NCI-H1436 treated with DMSO at 0.1 percent for 48 hours (cell line): ENCODE measurements around the gene ZNF446.
"Not testable (repeated sequence)": the region's sequence is repeated elsewhere in the genome, so short reads cannot be mapped to it uniquely, and the experiment has no call there.

Experiments used
- DNase-seq: peaks from one replicate; lab custom pipeline; 2025; lab: John Stamatoyannopoulos, UW

ZNF446 gene

DNA sequence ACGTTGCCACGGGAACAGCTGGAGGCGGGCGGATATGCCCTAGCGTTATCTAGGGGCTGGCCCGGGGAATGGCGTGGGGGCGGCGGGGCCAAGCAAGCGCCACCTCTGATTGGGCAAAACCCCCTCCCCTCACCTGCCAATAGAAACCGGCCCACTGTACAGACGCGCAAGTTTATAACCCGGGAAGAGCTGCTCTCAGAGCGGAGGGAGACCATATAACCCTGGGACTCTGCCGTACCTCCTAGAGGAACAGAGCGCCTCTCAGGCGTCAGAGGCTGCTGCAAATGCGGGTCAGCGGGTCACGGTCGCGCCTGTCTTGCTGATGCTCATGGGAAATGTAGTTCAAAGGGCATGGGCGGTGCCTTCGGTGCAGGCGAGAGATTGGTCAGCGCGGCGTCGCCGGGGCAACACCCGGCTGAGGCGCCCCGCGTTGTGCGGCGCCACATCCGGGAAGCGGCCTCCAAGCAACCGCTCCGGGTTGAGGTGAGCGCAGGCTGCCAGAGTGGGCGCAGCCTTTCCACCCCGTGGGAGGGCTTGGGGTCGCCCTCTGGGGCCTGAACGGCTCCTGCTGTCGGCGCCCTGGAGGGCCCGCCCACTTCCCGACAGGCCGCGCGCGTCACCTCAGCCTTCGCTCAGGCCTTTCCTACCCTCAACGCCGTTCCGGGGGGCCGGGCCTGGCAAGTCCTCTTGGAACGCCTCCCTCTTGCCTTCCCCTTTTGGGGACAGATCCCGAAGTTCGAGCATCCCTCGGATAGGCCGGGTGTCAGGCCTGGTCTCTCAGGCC is at the start of gene ZNF446:
Gene ZNF446, plus strand, starts transcription at position 639 of the 784 bp plus-strand sequence. CDS start 867 bp downstream, outside the sequence.
- peak; percentile 75 for DNase-seq

DNA sequence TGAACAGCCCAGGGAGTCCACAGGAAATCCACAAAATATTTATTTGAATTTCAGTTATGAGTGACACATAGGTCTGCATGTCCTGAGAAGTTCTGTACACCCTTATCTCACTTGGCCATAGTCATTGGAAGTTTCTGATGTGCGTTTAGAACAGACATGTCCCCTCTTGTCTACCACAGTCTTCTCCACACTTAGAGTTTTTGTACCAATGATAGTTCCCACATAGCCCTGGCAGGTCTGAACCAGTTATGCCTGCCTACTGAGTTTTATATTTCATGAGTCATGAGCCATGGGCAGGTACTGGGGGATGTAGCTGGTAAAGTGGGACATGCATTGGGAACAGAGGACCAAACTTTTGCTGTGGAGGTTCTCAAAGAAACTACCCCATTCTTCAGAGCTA is 47.5 kb upstream of the ZNF446 start:
- no peak for DNase-seq

DNA sequence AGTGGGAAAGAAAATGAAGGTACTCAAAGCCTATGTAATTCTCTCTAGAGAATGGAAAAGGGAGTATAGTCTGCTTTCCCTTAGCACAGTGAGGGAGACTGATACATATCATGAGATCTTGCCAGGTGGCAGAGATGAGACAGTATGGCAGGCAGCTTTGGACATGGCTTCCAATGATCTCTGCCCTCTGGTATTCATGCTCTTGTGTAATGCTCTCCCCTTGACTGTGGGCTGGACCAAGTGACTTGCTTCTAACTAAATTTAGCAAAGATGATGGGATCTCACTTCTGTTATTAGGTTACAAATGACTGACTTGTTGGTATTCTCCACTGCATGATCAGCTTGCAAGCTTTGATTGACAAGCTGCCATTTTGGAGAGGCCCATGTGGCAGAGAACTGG is 46.4 kb upstream of the ZNF446 start:
- no peak for DNase-seq

DNA sequence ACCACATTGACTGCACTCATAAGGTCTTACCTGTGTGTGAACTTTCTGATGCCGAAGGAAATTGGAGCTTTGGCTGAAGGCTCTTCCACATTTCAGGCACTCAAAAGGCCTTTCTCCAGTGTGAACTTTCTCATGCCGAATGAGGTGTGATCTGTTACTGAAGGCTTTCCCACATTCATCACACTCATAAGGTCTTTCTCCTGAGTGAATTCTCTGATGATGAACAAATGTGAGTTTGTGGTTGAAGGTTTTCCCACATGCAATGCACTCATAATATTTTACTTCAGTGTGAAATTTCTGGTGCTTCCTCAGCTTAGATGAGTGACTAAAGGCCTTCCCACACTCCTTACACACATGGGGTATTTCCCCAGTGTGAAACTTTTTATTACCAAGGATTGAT is 41.9 kb upstream of the ZNF446 start:
- no peak for DNase-seq

DNA sequence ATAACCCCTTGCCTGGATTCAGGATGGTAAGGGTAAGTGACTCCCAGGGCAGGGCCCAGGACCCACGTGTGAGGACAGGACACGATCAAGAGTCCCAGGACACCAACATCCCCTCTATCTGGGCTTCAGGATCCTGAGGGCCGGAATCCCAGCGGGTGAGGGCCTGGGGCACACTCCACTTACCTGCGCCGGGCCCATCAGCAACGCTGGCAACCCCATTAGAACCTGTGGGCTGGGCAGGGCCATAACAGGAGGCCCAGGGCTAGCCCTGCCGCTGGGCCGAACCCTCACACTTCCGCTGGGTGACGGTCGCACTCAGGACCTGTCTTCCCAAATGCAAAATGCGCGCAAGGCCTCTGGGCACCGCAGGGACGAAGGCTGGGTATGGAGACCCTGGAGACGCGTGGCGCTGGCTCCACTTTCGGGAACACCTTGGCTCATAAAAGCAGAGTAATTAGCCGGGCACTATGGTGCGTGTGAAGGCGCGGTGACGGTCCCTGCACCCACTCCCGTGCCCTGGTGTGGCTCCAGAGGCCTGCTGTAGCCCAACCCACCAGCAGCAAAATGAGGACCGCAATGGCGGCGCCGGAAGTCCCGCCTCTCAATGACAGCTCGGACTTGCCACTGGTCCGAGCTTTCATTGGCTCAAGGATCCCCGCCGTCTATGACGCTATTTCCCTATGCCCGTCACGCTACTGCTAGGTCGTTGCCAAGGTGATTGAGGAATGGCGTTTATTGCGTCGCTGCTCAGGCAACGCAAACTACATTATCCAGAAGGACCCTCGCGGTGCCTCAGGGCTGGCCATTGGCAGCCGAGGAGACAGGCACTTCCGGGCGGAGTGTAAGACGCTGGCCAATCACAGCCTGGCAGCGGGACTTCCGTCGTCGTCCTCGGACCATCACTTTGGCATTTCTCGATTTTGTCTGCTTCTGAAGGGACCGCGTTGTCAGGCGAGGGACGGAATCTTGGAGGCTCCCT is 36.3 kb upstream of the ZNF446 start, which contains the start of gene ZNF132:
Gene ZNF132, minus strand, starts transcription at position 578 of the 979 bp plus-strand sequence. Its CDS starts 332 bp downstream, at position 246.
- DNase-seq: peak; percentile 99

DNA sequence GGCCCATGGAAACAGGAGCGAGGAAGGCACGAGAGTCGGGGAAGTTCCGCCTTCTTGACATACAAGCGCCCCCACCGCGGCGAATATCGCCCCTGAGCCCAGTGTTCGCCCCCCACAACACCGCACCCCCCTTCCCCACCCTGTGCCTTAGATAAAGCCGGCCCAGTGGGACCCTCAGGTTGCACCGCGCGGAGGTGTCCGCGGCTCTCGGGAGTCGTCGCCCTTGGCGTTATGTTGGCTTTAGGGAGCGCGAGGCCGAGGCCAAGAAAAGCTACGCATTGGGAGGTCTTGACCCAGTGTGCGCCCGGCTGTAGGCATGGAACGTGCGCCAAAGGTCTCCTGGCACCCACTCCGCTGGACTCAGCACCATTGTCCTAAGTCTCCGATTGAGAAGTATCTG is 35.6 kb upstream of the ZNF446 start:
- no peak for DNase-seq

DNA sequence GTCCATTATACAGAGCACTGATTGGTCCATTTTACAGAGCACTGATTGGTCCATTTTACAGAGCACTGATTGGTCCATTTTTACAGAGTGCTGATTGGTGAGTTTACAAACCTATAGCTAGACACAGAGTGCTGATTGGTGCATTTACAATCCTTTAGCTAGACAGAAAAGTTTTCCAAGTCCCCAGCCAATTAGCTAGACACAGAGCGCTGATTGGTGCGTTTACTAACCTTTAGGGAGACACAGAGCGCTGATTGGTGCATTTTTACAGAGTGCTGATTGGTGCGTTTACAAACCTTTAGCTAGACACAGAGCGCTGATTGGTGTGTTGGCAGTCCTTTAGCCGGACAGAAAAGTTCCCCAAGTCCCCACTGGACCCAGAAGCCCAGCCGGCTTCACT is 33.2 kb upstream of the ZNF446 start:
- not testable (repeated sequence) for DNase-seq

DNA sequence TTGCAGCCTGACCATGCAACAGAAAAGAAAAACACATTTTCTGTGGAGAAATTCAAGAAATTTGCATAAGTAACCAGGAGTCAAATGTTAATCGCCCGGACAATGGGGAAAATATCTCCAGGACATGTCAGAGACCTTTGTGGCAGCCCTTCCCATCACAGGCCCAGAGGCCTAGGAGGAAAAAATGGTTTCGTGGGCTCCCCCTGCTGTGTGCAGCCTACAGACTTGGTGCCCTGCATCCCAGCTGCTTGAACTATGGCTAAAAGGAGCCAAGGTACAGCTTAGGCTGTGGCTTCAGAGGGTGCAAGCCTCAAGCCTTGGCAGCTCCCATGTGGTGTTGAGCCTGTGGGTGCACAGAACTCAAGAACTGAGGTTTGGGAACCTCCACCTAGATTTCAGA is 27.3 kb upstream of the ZNF446 start:
- not testable (repeated sequence) for DNase-seq

DNA sequence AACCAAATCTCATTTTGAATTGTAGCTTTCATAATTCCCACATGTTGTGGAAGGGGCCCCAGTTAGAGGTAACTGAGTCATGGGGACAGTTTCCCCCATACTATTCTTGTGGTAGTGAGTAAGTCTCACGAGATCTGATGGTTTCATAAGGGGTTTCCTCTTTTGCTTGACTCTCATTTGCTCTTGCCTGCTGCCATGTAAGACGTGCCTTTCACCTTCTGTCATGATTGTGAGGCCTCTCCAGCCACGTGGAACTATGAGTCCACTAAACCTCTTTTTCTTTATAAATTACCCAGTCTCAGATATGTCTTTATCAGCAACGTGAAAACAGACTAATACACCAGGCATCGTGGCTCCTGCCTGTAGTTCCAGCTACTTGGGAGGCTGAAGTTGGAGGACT is 26.2 kb upstream of the ZNF446 start:
- not testable (repeated sequence) for DNase-seq

DNA sequence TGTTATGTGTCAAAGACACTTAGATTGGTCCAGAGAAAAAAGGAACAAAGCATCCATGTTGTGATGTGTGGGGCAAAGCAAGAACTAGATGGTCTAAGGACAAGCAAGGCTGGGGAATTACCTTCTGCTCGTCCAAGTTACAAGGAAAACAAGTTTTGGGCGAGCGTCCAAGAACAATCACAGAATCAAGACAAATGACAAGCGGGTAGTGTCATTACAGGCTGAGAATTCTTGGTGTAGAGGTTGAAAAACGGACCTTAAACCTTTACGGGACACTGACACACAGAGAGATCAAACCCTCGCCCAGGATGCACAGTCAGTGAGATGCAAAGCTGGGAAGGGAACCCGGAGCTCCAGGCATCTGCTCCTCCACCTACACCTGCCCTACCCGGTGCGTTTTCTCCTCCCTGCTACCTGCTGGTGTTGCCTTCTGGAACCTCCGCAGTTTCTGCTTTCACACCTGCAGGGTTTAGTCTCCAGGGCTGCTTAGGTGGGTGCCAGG is 25.2 kb upstream of the ZNF446 start:
- no peak for DNase-seq

DNA sequence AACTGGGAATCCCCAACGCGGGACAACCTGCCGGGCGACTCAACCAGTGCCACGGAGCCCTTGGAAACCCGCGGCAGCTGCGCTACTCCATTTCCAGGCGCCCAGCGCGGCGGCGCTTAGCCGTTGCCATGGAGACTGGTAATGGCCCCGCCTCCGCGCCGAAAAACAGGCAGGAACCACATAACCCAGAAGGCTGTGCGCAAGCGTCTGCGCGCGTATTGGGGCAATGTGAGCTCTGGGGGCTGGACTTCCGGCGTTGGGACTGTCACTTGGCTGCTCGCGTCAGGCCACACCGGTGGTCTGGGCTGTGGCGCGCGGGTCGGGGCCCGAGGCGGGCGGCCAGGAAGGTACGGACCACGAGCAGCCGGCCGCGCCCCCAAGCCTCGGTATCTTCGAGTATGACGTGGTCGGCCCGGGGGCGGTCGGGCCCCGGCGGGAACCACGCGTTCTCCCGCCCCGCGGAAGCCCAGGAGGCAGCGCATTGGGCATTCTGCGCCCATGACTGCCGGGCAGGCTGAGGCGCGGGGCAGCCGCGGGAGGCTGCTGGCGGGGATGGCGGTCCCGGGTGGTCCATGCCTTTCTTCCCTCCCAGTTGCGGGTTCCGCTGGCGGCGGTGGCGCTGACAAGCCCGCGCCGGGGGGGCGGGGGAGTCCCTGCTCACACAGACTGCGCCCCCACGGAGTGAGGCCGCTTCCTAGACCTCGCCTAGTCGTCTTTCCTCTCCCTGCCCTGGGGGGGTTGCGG is 24.6 kb upstream of the ZNF446 start, which contains the start of gene ZNF324B:
Gene ZNF324B, plus strand, starts transcription at position 265 of the 744 bp plus-strand sequence. CDS start 2,080 bp downstream, outside the sequence.
- DNase-seq: peak; percentile 89

DNA sequence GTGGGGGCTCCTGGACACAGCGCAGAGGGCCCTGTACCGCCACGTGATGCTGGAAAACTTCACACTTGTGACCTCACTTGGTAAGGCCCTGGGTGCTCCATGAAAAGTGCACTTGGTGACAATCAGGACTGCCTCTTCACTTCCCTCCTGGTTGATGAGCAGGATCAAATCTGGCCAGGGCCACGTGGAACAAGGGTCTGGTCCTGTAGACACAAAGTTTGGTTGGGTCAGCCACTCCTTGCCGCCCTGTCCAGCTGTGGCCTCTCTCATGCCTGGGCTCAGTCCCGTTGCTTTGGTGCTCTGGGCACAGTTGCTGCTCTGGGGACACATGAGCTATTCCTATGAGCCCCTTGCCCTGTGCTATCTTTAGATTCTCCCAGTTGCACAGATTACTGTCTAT is 22.4 kb upstream of the ZNF446 start:
- no peak for DNase-seq

DNA sequence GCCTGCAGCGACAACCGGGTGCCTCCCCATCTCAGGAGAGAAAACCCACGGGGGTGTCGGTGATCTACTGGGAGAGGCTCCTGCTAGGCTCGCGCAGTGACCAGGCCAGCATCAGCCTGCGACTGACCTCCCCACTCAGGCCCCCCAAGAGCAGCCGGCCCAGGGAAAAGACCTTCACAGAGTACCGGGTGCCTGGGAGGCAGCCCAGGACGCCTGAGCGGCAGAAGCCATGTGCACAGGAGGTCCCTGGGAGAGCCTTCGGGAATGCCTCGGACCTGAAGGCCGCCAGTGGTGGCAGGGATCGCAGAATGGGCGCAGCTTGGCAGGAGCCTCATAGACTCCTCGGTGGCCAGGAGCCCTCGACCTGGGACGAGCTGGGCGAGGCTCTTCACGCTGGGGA is 20.8 kb upstream of the ZNF446 start:
- no peak for DNase-seq

DNA sequence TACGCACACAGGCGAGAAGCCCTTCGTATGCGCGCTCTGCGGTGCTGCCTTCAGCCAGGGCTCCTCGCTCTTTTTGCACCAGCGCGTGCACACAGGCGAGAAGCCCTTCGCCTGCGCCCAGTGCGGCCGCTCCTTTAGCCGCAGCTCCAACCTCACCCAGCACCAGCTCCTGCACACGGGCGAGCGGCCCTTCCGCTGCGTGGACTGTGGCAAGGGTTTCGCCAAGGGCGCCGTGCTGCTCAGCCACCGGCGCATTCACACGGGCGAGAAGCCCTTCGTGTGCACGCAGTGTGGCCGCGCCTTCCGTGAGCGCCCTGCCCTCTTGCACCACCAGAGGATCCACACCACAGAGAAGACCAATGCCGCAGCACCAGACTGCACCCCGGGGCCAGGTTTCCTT is 20.0 kb upstream of the ZNF446 start:
- DNase-seq: no peak

DNA sequence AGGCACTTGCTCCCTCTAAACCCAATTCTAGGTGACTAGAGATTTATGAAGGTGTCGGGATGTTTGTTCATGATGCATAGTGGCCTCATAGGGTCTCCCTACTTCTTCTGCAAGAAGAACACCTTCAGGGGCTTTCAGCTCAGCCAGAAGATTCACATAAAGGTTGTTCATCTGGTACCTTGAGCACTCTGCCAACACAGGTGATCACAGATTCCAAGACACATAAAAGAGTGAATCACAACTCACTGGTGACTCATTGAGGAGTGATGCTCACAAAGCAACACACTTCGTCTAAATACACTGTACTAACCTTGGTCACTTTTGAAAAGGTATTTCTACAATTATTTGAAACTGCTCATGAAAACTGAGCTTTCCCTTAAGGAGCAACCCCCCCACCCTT is 16.1 kb upstream of the ZNF446 start:
- no peak for DNase-seq

DNA sequence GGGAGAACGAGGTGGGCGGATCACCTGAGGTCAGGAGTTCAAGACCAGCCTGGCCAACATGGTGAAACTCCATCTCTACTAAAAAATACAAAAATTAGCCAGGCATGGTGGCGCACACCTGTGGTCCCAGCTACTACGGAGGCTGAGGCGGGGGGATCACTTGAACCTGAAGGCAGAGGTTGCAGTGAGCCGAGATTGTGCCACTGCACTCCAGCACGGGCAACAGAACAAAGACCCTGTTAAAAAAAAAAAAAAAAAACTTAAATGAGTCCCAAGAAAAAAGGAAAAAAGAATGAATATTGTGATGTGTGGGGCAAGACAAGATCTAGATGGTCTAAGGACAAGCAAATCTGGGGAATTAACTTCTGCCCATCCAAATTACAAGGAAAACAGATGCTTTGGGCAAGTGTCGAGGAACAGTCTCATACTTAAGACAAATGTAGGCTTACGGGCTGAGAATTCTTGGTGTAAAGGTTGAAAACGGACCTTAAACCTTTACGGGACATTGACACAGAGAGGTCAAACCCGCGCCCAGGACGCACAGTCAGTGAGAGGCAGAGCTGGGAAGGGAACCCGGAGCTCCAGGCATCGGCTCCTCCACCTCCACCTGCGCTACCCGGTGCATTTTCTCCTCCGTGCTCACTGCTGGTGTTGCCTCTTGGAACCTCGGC is 9.9 kb upstream of the ZNF446 start:
- no peak for DNase-seq

DNA sequence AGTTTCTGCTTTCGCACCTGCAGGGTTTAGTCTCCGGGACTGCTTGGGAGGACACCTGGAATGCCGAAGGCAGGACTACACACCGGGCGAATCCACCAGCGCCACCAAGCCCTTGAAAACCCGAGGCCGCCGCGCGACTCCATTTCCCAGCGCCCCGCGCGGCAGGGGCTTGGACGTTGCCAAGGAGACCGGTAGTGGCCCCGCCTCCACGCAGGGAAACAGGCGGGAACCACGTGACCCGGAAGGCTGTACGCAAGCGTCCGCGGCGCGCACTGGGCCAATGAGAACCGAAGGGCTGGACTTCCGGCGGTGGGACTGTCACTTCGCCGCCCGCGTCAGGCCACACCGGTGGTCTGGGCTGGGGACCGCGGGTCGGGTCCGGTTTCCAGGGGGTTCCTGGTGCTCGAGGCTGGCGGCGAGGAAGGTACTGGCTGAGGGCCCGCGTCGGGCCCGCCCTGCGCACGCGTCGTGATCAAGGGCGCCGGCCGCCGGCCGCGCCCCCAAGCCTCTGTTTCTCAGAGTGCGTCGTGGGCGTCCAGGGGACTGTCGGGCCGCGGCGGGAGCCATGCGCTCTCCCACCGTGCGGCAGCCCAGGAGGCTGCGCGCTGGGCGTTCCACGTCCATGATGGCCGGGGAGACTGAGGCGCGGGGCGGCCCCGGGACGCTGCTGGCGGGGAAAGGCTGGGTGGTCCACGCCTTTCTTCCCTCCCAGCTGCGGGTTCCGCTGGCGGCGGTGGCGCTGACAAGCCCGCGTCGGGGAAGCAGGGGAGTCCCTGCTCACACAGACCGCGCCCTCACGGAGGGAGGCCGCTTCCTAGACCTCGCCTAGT is 9.2 kb upstream of the ZNF446 start, which contains the start of gene ZNF324:
Gene ZNF324, plus strand, starts transcription at position 321 of the 830 bp plus-strand sequence. CDS start 2,106 bp downstream, outside the sequence.
- DNase-seq: peak; percentile 83

DNA sequence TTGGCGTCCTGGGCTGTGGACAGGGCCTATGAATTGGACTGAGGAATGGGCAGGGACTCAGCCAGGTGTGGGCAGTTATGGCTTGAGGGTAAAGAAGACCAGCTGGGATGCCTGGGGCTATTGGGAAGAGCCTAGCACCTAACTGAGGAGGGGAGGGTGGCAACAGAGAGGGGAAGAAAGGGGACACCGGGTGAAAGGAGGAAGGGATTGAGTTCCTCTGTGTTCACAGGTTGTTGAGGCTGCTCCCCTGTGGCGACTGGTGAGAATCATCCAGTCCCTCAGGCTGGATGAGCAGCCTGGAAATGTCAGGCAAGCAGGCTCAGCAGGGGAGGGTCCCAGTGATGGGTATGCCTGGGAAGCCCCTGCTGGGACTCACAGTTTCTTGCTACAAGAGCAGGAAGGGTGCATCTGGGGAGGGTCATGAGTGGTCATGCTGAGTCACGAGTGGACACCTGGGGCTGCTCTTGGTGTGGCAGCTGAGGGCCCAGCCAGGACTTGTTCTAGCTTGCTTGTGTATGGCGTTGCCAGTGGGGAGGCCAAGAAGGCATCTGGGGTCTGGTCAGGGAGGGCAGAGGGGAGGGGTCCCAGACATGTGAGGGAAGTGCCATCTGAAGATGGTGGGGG is 7.8 kb upstream of the ZNF446 start:
- DNase-seq: no peak

DNA sequence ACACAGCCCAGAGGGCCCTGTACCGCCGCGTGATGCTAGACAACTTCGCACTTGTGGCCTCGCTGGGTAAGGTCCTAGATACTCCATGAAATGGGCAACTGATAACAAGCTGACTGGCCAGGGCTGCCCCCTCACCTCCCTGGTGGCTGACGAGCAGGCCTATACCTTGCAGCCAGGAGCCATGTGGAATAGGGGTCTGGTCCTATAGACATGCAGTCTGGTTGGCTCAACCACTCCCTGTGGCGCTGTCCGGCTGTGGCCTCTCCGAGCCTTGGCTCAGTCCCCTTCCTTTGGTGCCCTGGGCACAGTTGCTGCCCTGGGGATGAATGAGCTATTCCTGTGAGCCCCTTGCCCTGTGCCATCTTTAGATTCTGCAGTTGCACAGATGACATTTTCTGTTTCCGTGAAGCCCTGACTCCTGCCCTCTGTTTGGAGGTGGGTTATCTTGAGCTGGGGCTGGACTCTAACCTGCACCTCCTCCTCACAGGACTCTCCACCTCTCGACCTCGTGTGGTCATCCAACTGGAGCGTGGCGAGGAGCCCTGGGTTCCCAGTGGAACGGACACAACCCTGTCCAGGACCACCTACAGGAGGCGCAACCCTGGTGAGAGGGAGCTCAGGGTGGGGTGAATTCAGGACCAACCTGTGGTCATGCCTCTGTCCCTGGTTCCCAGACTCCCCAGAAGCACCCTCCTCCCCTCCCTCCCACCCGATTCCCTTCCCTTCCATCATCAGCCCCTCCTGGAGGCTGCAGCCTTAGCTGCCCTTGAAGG is 6.7 kb upstream of the ZNF446 start:
- DNase-seq: no peak
